Ovary (tissue), 9 donors: ENCODE results near the gene OOSP1. TPM values are rescaled to one million over a fixed set of nuclear protein-coding genes. Genes with fewer than 3 reads are reported as not detected.

Experiments used
- DNase-seq, 5 donors: peaks; one replicate each; pipeline ENCODE4 v3.0.0-alpha.2; 2019 to 2020
- H3K27ac ChIP-seq, 2 donors: fragments of 200-600 bp; one replicate each; pipeline versions ENCODE4 v1.5.1 to v1.8.0; 2019 to 2022
- H3K27me3 ChIP-seq: fragments of 200-600 bp; one replicate; pipeline ENCODE4 v1.8.0; 2022
- H3K36me3 ChIP-seq: fragments of 200-600 bp; sonication (generic); one replicate; pipeline ENCODE4 v1.5.1; 2019
- H3K4me1 ChIP-seq: one replicate; pipeline ENCODE4 v1.8.1; 2013; ENCODE audit warnings: mild to moderate bottlenecking, moderate library complexity; ENCODE audit not compliant: insufficient read depth
- H3K4me3 ChIP-seq: fragments of 200-600 bp; sonication (generic); one replicate; pipeline ENCODE4 v1.5.1; 2017
- H3K9me3 ChIP-seq, 2 donors: fragments of 200-600 bp in 1 of 2; sonication (generic) in 1 of 2; one replicate each; pipeline versions ENCODE4 v1.5.1 to v1.8.1; 2013 to 2019; ENCODE audit warnings: mild to moderate bottlenecking in 1 of 2, moderate library complexity in 1 of 2
- CTCF ChIP-seq, 3 donors: fragments of 450-650 bp in 2 of 3; fragments of 200-600 bp in 1 of 3; IDR thresholded peaks; one replicate each; pipeline versions ENCODE4 v1.5.1 to v1.8.0; 2016 to 2022; ENCODE audit warnings: antibody characterized with exemption in 3 of 3, mild to moderate bottlenecking in 1 of 3
- EP300 ChIP-seq: sonication (generic); formaldehyde crosslinking; IDR thresholded peaks from one replicate; pipeline ENCODE4 v1.6.1; 2017; ENCODE audit warnings: antibody characterized with exemption
- POLR2A ChIP-seq: fragments of 450-650 bp; IDR thresholded peaks from one replicate; pipeline ENCODE4 v1.6.1; 2017; ENCODE audit warnings: antibody characterized with exemption, mild to moderate bottlenecking, moderate library complexity
- WGBS, 3 donors: extraction: QIAGEN DNeasy Blood & Tissue Kit in 1 of 3; methylation state at CpG; one replicate each; pipeline versions ENCODE4 v1.1.5 to v1.1.7; 2013 to 2017; 5-methylcytosine and 5-hydroxymethylcytosine counted together
- intact Hi-C, 4 donors: fragments of 100-400 bp; cut with DNase I; formaldehyde crosslinking; loops; one replicate each; pipeline versions ENCODE4 v1.11.0 to v1.15.1; 2022 to 2023
- polyA plus RNA-seq, 2 donors: library from polyadenylated mRNA; stranded (reverse); fragments of 200-250 nt in 1 of 2; fragments of 350-450 nt in 1 of 2; fragmentation: Illumina TruSeq in 1 of 2; extraction: RNeasy Lipid Tissue Mini Kit (QIAGEN cat#74804) in 1 of 2; gene quantifications; one replicate each; pipeline ENCODE4 v1.2.3, GENCODE V29; 2013 to 2014
- total RNA-seq, 7 donors: library from RNA; depleted of rRNA in 2 of 7; stranded (reverse); fragments of >200 nt in 2 of 7; fragmentation: NEBNext Ultra II Directional in 3 of 7; extraction: Animal tissue kit (Norgen Biotek cat#: 25700) in 3 of 7; gene quantifications; one replicate each; pipeline versions ENCODE4 v1.1.0 to v1.2.4, GENCODE V29; 2016 to 2023
- donor health status: DM: no; HTN: no; CAD: no; lungs with moderate emphysema.
- donor health status: DM: no; HTN: no; CAD: no.
- donor health status: Bipolar disorder and iron deficiency.
- donor health status: DM: yes; HTN: yes; CAD: no.
- donor health status: DM: no; HTN: no; CAD: no.
- donor health status: DM: yes; HTN: yes; CAD: no.

The OOSP1 gene
- total and polyA plus RNA-seq, 9 donors = not detected

DNA sequence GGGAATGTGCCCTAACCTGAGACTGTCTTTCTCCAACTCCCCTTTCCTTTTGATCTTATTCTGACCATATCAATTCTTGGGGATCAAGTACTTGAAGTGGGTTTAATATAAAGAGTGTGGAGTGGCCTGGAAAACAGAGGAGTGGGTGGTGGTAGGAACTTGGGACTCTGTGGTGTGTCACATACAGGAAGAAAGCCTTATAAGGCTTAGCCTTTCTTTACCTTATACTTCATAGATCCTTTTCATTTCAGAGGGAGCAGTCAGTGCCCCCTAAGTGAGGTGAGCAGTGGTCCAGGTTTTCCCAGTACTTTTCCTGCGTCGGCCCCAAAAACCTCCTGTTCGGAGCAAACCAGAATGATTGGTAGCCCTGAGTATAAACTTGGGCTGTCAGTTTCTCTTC is 486 bp downstream of the OOSP1 start:
- H3K36me3 ChIP-seq = no peaks in the 10 kb centered on the region
- no peak for DNase-seq
- intact Hi-C loops = no loop called here
- H3K4me3 ChIP-seq = no peak overlapping the region
- H3K4me1 ChIP-seq = no peaks in the 10 kb centered on the region
- TF ChIP-seq EP300 (no peak), CTCF (IDR thresholded peaks at IDR 0.05) (no peak), POLR2A (no peak)
- no peak overlapping the region for H3K27ac ChIP-seq
- H3K9me3 ChIP-seq = no peaks in the 10 kb centered on the region
- no peaks in the 10 kb centered on the region for H3K27me3 ChIP-seq
- WGBS, 3 donors = 96 to 98% (median 98%) methylated on average over 3 of the region's 3 CpGs

DNA sequence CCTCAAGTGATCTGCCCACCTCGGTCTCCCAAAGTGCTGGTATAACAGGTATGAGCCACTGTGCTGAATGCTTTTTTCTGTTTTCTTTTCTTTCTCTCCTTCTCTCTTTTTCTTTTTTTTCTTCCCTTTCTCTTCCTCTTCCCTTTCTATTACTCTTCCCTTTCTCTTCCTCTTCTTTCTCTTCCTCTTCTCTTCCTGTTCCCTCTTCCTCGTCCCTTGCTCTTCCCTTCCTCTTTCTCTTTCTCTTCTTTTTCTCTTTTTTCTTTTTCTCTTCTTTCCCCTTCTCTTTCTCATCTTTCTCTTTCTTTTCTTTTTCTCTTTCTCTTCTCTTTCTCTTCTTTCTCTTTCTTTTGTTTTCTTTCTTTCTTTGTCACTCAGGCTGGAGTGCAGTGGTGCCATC is 1.2 kb downstream of the OOSP1 start:
- no peak overlapping the region for H3K27ac ChIP-seq
- H3K27me3 ChIP-seq = no peaks in the 10 kb centered on the region
- H3K9me3 ChIP-seq = no peaks in the 10 kb centered on the region
- 83 to 95% (median 92%) methylated on average over 2 of the region's 2 CpGs for WGBS, 3 donors
- H3K4me1 ChIP-seq = no peaks in the 10 kb centered on the region
- intact Hi-C loops = no loop called here
- no peak overlapping the region for H3K4me3 ChIP-seq
- DNase-seq = no peak
- no peak for TF ChIP-seq EP300
- TF ChIP-seq CTCF (IDR thresholded peaks at IDR 0.05) = no peak
- TF ChIP-seq POLR2A = no peak
- H3K36me3 ChIP-seq = no peaks in the 10 kb centered on the region

GRCh38 chr11:59941091-59941490 is 2.9 kb downstream of the OOSP1 start:
- 83 to 91% (median 85%) methylated on average over 4 of the region's 4 CpGs for WGBS, 3 donors
- Histone ChIP-seq H3K27ac (no peak overlapping the region), H3K9me3 (no peaks in the 10 kb centered on the region), H3K4me1 (no peaks in the 10 kb centered on the region), H3K27me3 (no peaks in the 10 kb centered on the region), H3K4me3 (no peak overlapping the region), H3K36me3 (no peaks in the 10 kb centered on the region)
- TF ChIP-seq CTCF (IDR thresholded peaks at IDR 0.05) (no peak), EP300 (no peak), POLR2A (no peak)
- intact Hi-C loops = no loop called here
- no peak for DNase-seq

DNA sequence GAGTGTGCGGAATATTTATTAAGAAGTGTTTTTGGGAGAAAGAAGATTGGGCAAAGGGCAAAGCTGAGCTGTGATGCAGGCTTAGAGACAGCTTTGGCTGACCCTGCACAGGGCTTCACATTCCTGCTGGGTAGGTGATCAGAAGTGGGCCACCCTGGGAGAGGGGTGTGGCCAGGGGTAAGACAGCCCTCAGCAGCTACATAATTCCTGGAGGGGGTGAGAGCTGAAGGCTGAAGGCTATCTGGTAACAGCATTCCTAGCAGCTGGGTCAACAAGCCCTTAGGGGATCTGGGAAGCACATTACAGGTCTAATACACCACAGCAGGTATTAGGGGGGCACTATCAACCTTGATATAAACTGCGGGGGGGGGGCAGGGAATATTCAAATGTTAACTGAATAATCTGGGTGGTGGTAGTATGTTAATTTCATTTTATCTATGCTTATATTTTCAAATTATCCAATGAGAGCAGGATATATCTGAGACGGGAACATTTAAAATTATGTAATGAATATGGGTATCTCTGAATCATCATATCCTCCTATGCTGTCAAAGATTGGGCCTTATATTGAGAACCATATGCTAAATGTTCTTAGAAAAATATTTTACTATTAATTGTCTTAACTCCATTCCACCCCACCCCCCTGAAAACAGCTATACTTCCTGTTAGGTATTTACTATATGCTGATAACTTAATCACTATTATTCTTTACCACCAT is 5.9 kb downstream of the OOSP1 start:
- H3K27ac ChIP-seq = no peak overlapping the region
- intact Hi-C loops = no loop called here
- no peak overlapping the region for H3K4me3 ChIP-seq
- H3K9me3 ChIP-seq = no peaks in the 10 kb centered on the region
- H3K27me3 ChIP-seq = no peaks in the 10 kb centered on the region
- no peaks in the 10 kb centered on the region for H3K4me1 ChIP-seq
- 91 to 95% (median 92%) methylated on average over 3 of the region's 3 CpGs for WGBS, 3 donors
- DNase-seq = no peak
- H3K36me3 ChIP-seq = no peaks in the 10 kb centered on the region
- no peak for TF ChIP-seq EP300
- TF ChIP-seq POLR2A = no peak
- no peak for TF ChIP-seq CTCF (IDR thresholded peaks at IDR 0.05)
